Esophagus muscularis mucosa (tissue), 4 donors: ENCODE data around the gene GMEB2.

Source experiments
- EP300 ChIP-seq: sonication (generic); formaldehyde crosslinking; IDR thresholded peaks from one replicate; pipeline ENCODE4 v1.6.1; 2017; ENCODE audit warnings: antibody characterized with exemption
- POLR2A ChIP-seq: fragments of 450-650 bp; IDR thresholded peaks from one replicate; pipeline ENCODE4 v1.6.1; 2017; ENCODE audit warnings: antibody characterized with exemption, moderate library complexity, mild to moderate bottlenecking, low read depth
- TF ChIP-seq, protein P1 (sequence below), 3 experiments: fragments of 200-600 bp in 2 of 3; fragments of 450-650 bp in 1 of 3; sonication (generic) in 2 of 3; IDR thresholded peaks; one replicate each; pipeline ENCODE4 v1.5.1; 2017 to 2019; ENCODE audit warnings: antibody characterized with exemption in 3 of 3, mild to moderate bottlenecking in 2 of 3, moderate library complexity in 1 of 3

DNA sequence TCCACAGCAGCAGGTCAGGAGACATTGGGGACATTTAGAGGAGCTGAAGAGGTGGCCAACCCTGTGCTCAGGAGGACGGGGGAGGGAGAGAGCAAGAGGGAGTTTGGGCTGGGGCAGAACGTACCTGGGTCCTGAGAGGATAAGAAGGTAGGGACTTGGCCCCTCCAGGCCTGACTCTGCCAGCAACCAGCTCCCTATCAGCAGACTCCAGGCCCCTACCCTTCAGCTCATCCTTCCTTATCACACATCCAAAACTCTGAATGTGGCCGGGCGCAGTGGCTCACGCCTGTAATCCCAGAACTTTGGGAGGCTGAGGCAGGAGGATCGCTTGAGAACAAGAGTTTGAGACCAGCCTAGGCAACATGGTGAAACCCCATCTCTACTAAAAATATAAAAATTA, 21.3 kb upstream of the GMEB2 start:
- TF ChIP-seq, protein P1, sequence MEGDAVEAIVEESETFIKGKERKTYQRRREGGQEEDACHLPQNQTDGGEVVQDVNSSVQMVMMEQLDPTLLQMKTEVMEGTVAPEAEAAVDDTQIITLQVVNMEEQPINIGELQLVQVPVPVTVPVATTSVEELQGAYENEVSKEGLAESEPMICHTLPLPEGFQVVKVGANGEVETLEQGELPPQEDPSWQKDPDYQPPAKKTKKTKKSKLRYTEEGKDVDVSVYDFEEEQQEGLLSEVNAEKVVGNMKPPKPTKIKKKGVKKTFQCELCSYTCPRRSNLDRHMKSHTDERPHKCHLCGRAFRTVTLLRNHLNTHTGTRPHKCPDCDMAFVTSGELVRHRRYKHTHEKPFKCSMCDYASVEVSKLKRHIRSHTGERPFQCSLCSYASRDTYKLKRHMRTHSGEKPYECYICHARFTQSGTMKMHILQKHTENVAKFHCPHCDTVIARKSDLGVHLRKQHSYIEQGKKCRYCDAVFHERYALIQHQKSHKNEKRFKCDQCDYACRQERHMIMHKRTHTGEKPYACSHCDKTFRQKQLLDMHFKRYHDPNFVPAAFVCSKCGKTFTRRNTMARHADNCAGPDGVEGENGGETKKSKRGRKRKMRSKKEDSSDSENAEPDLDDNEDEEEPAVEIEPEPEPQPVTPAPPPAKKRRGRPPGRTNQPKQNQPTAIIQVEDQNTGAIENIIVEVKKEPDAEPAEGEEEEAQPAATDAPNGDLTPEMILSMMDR (IDR thresholded peaks at IDR 0.05) = no peak
- TF ChIP-seq POLR2A = no peak
- TF ChIP-seq EP300 = no peak
